Lung (tissue), 12 donors: ENCODE data around the gene WDR82. TPM values are rescaled to one million over a fixed set of nuclear protein-coding genes. Genes with fewer than 3 reads are reported as not detected.
A peak's percentile ranks its signal among the peaks of the same experiment; 100 is the strongest.

Source experiments
- ATAC-seq: fragments of 200-7000 bp; cut with Tn5 transposase; one replicate; pipeline ENCODE4 v1.9.1; 2020; ENCODE audit warnings: moderate number of reproducible peaks; ENCODE audit not compliant: insufficient read depth, low FRiP score
- DNase-seq, 3 donors: peaks; one replicate each; pipeline ENCODE4 v3.0.0-alpha.2; 2013 to 2017
- H3K27ac ChIP-seq, 2 donors: one replicate each; pipeline ENCODE4 v1.5.1; 2013; ENCODE audit warnings: mild to moderate bottlenecking in 2 of 2, moderate library complexity in 2 of 2, control low read depth in 1 of 2, inconsistent platforms in 1 of 2, low read depth in 1 of 2, low read length in 1 of 2
- H3K27me3 ChIP-seq, 3 donors: one replicate each; pipeline ENCODE4 v1.5.1; 2013; ENCODE audit warnings: low read length in 2 of 3; ENCODE audit not compliant: control insufficient read depth in 3 of 3, insufficient read depth in 3 of 3
- H3K36me3 ChIP-seq, 4 donors: one replicate each; pipeline ENCODE4 v1.5.1; 2013; ENCODE audit warnings: low read length in 4 of 4, mild to moderate bottlenecking in 1 of 4, moderate library complexity in 1 of 4; ENCODE audit not compliant: control insufficient read depth in 4 of 4, insufficient read depth in 4 of 4
- H3K4me1 ChIP-seq, 5 donors: one replicate each; pipeline ENCODE4 v1.5.1; 2013; ENCODE audit warnings: low read length in 5 of 5, mild to moderate bottlenecking in 2 of 5, moderate library complexity in 1 of 5; ENCODE audit not compliant: control insufficient read depth in 5 of 5, insufficient read depth in 5 of 5
- H3K4me3 ChIP-seq: one replicate; pipeline ENCODE4 v1.5.1; 2013; ENCODE audit warnings: mild to moderate bottlenecking, control low read depth, moderate library complexity
- H3K9ac ChIP-seq, 2 donors: one replicate each; pipeline ENCODE4 v1.5.1; 2013; ENCODE audit warnings: low read length in 2 of 2, control low read depth in 1 of 2; ENCODE audit not compliant: insufficient read depth in 1 of 2
- H3K9me3 ChIP-seq, 4 donors: one replicate each; pipeline ENCODE4 v1.5.1; 2013; ENCODE audit warnings: low read length in 3 of 4, mild to moderate bottlenecking in 1 of 4, moderate library complexity in 1 of 4; ENCODE audit not compliant: control insufficient read depth in 4 of 4, insufficient read depth in 3 of 4
- WGBS, 2 donors: extraction: QIAGEN DNeasy Blood & Tissue Kit; methylation state at CpG; one replicate each; pipeline ENCODE4 v1.1.7; 2013; 5-methylcytosine and 5-hydroxymethylcytosine counted together
- polyA plus RNA-seq, 2 donors: library from polyadenylated mRNA; stranded (reverse); fragments of 200-250 nt; gene quantifications; one replicate each; pipeline ENCODE4 v1.2.1, GENCODE V29; 2013
- total RNA-seq, 2 donors: library from RNA; depleted of rRNA in 1 of 2; stranded (reverse); fragments of >200 nt in 1 of 2; gene quantifications; one replicate each; pipeline ENCODE4 v1.2.1, GENCODE V29; 2014 to 2021
- TF ChIP-seq, protein P1 (sequence below): IDR thresholded peaks from 2 replicates; pipeline ENCODE4 v1.5.1; 2012; ENCODE audit warnings: mild to moderate bottlenecking; ENCODE audit errors: control extremely low read depth, extremely low read depth
- donor health status: control.
- donor health status: control.
- donor health status: Bipolar disorder and iron deficiency.
- donor health status: healthy.
- donor health status: DM: yes; HTN: yes; CAD: no.

The WDR82 gene
- total and polyA plus RNA-seq, 4 donors: 19.4 to 72.8 (median 51.1) TPM

DNA sequence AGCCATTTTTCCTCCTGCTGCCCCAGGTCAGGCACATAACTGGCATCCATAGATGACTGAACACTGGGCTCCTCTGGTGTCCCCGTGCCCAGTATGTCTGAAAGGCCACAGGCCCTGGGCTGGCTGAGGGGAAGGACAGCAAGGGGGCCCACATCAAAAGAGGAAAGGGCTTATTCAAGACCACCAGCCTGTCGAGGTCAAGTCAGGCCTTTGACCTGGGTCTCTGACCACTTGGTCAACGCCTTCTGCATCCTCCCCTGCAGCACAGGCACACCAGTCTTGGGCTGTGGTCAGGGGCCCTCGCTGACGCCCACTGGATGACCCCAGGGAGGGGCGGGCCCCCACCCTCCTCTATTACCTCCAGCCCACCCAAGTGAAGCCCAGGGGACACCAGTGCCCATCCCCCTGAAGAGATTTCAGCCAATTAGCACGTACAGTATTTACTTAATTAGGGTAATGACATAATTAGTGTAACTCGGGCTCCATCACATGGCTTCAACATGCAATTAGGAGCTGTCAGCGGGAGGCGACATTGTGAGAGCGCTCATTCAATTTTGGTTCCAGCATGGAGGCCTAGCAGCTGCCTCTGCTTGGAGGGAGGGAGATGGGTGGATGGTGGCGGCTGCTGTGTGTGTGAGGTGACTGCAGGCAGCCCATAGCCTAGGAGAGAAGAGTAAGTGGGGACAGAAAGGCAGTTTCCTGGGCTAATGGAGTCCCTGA is 24.1 kb upstream of the WDR82 start:
- H3K36me3 ChIP-seq: no peaks in the 10 kb centered on the region
- H3K27me3 ChIP-seq: no peaks in the 10 kb centered on the region
- 90 to 96% methylated on average over 12 of the region's 12 CpGs for WGBS, 2 donors
- H3K4me1 ChIP-seq: peaks cover 0 to 35% (median 7%) of the 10 kb centered on the region in 5 donors
- no peak for DNase-seq
- ATAC-seq: no peak
- TF ChIP-seq, protein P1, sequence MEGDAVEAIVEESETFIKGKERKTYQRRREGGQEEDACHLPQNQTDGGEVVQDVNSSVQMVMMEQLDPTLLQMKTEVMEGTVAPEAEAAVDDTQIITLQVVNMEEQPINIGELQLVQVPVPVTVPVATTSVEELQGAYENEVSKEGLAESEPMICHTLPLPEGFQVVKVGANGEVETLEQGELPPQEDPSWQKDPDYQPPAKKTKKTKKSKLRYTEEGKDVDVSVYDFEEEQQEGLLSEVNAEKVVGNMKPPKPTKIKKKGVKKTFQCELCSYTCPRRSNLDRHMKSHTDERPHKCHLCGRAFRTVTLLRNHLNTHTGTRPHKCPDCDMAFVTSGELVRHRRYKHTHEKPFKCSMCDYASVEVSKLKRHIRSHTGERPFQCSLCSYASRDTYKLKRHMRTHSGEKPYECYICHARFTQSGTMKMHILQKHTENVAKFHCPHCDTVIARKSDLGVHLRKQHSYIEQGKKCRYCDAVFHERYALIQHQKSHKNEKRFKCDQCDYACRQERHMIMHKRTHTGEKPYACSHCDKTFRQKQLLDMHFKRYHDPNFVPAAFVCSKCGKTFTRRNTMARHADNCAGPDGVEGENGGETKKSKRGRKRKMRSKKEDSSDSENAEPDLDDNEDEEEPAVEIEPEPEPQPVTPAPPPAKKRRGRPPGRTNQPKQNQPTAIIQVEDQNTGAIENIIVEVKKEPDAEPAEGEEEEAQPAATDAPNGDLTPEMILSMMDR: no peak
- no peak overlapping the region for H3K4me3 ChIP-seq
- no peaks in the 10 kb centered on the region for H3K9me3 ChIP-seq
- no peak overlapping the region for H3K9ac ChIP-seq
- H3K27ac ChIP-seq: no peak overlapping the region

DNA sequence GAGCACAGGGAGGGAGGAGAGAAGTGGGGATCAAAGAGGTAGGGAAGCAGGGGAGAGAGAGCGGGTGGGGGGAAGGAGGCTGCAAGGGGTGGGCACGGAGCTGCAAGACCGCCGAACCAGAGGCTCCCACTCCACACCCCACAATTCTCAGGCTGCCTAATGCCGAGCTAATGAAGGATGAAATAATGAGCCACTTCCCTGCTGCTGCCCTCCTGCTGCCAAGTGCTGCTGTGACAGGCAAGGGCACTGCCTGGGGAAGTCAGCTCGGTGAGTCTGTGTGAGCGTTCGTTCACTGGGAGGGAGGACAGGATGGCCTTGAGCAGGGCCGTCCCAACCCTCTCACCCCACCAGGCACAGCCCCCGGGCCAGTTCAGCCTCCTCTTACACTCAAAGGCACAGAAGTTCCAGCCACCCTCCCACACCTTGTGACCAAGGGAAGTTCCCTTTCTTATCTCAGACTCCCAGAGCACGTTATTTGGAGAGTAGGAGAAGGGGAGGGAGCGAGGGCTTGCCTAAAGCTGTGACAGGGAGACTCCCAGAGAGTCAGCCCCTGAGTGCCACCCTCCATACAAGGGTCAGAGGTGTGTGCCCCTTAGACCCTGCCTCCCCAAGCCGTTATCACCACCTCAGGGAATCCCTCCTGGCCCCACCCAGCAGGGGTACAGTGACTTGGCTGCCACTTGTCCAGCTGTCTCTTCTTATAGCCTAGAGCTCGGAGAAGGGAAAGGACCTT is 21.6 kb upstream of the WDR82 start:
- TF ChIP-seq, protein P1: no peak
- Histone ChIP-seq H3K4me3 (no peak overlapping the region), H3K27me3 (no peaks in the 10 kb centered on the region), H3K9me3 (no peaks in the 10 kb centered on the region), H3K27ac (peak overlapping the region; percentile 37 to 43), H3K9ac (peak overlapping the region in 1 of 2 donors; percentile 19), H3K36me3 (peaks cover 0 to 5% (median 0%) of the 10 kb centered on the region in 4 donors), H3K4me1 (peaks cover 0 to 31% (median 7%) of the 10 kb centered on the region in 5 donors)
- 16 to 25% methylated on average over 14 of the region's 14 CpGs for WGBS, 2 donors
- ATAC-seq: peak; percentile 51
- DNase-seq: peak; percentile 58 to 70 (median 58)

DNA sequence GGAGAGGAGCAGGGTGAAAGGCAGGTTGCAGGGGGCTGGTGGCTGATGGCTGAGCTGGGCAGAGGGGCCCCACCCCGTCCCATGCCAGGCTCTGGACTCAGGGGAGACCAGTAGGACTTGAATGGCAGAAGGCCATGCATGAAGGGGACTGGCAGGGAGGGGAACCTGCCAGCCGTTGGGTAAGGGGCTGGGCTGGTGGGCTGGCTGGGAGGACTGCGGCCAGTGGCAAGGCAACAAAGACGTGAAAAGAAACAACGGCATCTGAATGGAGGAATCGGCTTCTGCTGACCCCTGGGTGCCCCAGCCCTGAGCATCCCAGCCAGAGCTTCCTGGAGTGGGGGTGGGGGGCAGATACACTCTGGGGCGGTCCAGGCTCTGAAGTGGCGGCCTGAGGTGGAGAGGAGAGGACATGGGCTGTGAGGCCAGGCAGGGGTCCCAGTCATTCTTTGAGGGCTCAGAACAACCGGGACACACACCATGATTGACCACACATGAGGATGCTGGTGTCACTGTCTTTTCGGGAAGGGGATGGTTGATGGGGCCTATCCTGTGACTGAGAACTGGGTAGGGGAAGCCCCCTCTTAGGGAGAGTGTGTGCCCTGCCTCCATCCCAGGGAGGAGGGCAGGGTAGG is 20.9 kb upstream of the WDR82 start:
- Histone ChIP-seq H3K9ac (no peak overlapping the region), H3K36me3 (peaks cover 0 to 5% (median 0%) of the 10 kb centered on the region in 4 donors), H3K4me1 (peaks cover 0 to 31% (median 7%) of the 10 kb centered on the region in 5 donors), H3K4me3 (no peak overlapping the region), H3K27me3 (no peaks in the 10 kb centered on the region), H3K27ac (no peak overlapping the region), H3K9me3 (no peaks in the 10 kb centered on the region)
- 39 to 47% methylated on average over 10 of the region's 10 CpGs for WGBS, 2 donors
- TF ChIP-seq, protein P1: no peak
- DNase-seq: peak; percentile 42 to 59 (median 55)
- no peak for ATAC-seq
